ENCODE results near the gene FYN. TPM values are rescaled to one million over a fixed set of nuclear protein-coding genes. Genes with fewer than 3 reads are reported as not detected.

The FYN gene
- total and polyA plus RNA-seq, 2 of the 4 experiments (the other 2 are of a cell fraction): 30.8 to 36.4 TPM

- no peak overlapping the region for H4K5ac ChIP-seq (ENCODE audit: low read depth, low read length)
- peaks cover 9% of the 10 kb centered on the region for H3K9me1 ChIP-seq (ENCODE audit: insufficient read depth, low read length)
- H2BK20ac ChIP-seq (ENCODE audit: low read depth, low read length): no peak overlapping the region
- POLR2A ChIA-PET (ENCODE audit: unreplicated experiment): no interaction called here
- H4K20me1 ChIP-seq (ENCODE audit: insufficient read depth, low read length): no peaks in the 10 kb centered on the region
- no peak overlapping the region for H2AK5ac ChIP-seq (ENCODE audit: low read depth, low read length)
- no peak overlapping the region for H2AFZ ChIP-seq (replicated peaks; ENCODE audit: low read length, poor library complexity)
- DNase-seq (no peak), ATAC-seq (ENCODE audit: low read depth) (no peak)
- H3K4me3 ChIP-seq (ENCODE audit: insufficient read depth, low read depth, low read length): no peak overlapping the region
- dilution Hi-C loops (cut with HindIII; ENCODE audit: low sequenced_read_pairs, unreplicated experiment) (no loop called here), in situ Hi-C loops (cut with MboI; ENCODE audit: low sequenced_read_pairs) (no loop called here), intact Hi-C loops (cut with micrococcal nuclease) (no loop called here)
- no peak overlapping the region for H3K23ac ChIP-seq (ENCODE audit: low read depth, low read length)
- peaks cover 2% of the 10 kb centered on the region; the same call in 1 of the 2 replicates for H3K4me1 ChIP-seq (ENCODE audit: control insufficient read depth, insufficient read depth, low read length)
- no CpG with 5 or more reads among the region's 3 CpGs for WGBS, 2 experiments (ENCODE audit: extremely low coverage in 2 of 2, insufficient read length in 1 of 2)
- no peaks in the 10 kb centered on the region for H3K27me3 ChIP-seq (ENCODE audit: control insufficient read depth, insufficient read depth, low read length)
- H3K4ac ChIP-seq (ENCODE audit: low read depth, low read length): no peak overlapping the region
- H3K79me1 ChIP-seq (ENCODE audit: low read depth in 1 of 2, low read length in 2 of 2): peaks cover 9 to 19% of the 10 kb centered on the region in 2 experiments; a peak in 3 of 4 replicates
- no peak overlapping the region for H3K56ac ChIP-seq (ENCODE audit: extremely low read depth, insufficient read depth, low read length)
- no peak for TF ChIP-seq MAFK (IDR thresholded peaks at IDR 0.05; ENCODE audit: low read depth, low read length)
- no peak for TF ChIP-seq CTCF (conservative IDR thresholded peaks at IDR 0.05; ENCODE audit: low read depth, low read length)
- TF ChIP-seq ELK1 (IDR thresholded peaks at IDR 0.05; ENCODE audit: borderline replicate concordance, low read depth, low read length): no peak
- no peak for TF ChIP-seq SMC3 (IDR thresholded peaks at IDR 0.05; ENCODE audit: low read depth, low read length)
- TF ChIP-seq CEBPB (IDR thresholded peaks at IDR 0.05; ENCODE audit: low read depth, low read length): no peak
- TF ChIP-seq, protein P1, sequence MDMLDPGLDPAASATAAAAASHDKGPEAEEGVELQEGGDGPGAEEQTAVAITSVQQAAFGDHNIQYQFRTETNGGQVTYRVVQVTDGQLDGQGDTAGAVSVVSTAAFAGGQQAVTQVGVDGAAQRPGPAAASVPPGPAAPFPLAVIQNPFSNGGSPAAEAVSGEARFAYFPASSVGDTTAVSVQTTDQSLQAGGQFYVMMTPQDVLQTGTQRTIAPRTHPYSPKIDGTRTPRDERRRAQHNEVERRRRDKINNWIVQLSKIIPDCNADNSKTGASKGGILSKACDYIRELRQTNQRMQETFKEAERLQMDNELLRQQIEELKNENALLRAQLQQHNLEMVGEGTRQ (IDR thresholded peaks at IDR 0.05; ENCODE audit: low read depth, low read length): no peak
- TF ChIP-seq RFX5 (IDR thresholded peaks at IDR 0.05; ENCODE audit: low read depth, low read length): no peak
- no peak for TF ChIP-seq POLR2A (IDR thresholded peaks at IDR 0.05; ENCODE audit: low read depth, low read length)
- no peak for TF ChIP-seq CHD1 (IDR thresholded peaks at IDR 0.05; ENCODE audit: low read depth, low read length)
- no peak for TF ChIP-seq MAZ (IDR thresholded peaks at IDR 0.05; ENCODE audit: borderline replicate concordance, low read depth, low read length)
- TF ChIP-seq FOS (IDR thresholded peaks at IDR 0.05; ENCODE audit: low read depth, low read length): no peak
- TF ChIP-seq MXI1 (IDR thresholded peaks at IDR 0.05; ENCODE audit: borderline replicate concordance, low read depth, low read length): no peak
- no peak for TF ChIP-seq RAD21 (IDR thresholded peaks at IDR 0.05; ENCODE audit: low read length)
- TF ChIP-seq NFE2L2 (IDR thresholded peaks at IDR 0.05; ENCODE audit: low read depth, low read length): no peak
- TF ChIP-seq BHLHE40 (IDR thresholded peaks at IDR 0.05; ENCODE audit: low read depth, low read length): no peak
- no peak for TF ChIP-seq RCOR1 (IDR thresholded peaks at IDR 0.05; ENCODE audit: insufficient replicate concordance, low read length)
- no peak overlapping the region for H3K18ac ChIP-seq (ENCODE audit: low read depth, low read length)
- CTCF ChIA-PET: interaction anchor here (1.1 to 1.2 kb wide), 2 partner anchors 9 to 13 kb away, joined by 3 read pairs; no protein-coding TSS in a partner anchor
- no peaks in the 10 kb centered on the region for H3K36me3 ChIP-seq (ENCODE audit: control insufficient read depth, insufficient read depth, low read length)
- no peak overlapping the region for H2BK5ac ChIP-seq (ENCODE audit: low read depth, low read length, poor library complexity, severe bottlenecking)
- H4K8ac ChIP-seq (ENCODE audit: low read depth in 2 of 2, low read length in 2 of 2): no peak overlapping the region
- BruUV-seq (replicated peaks): no TSS peak
- H3K9ac ChIP-seq (ENCODE audit: low read depth, low read length): no peak overlapping the region
- H3K14ac ChIP-seq (replicated peaks; ENCODE audit: low read depth, low read length): no peak overlapping the region
- no peak overlapping the region for H3K4me2 ChIP-seq (ENCODE audit: low read depth, low read length)
- no peak overlapping the region for H2AK9ac ChIP-seq (replicated peaks; ENCODE audit: low read depth, low read length, poor library complexity)
- H2BK120ac ChIP-seq (ENCODE audit: low read depth, low read length): no peak overlapping the region
- H3K9me3 ChIP-seq (ENCODE audit: control insufficient read depth, insufficient read depth, low read length): no peaks in the 10 kb centered on the region
- no peak overlapping the region for H2BK15ac ChIP-seq (ENCODE audit: low read depth, low read length)
- no peak overlapping the region for H4K91ac ChIP-seq (ENCODE audit: insufficient read depth, low read depth, low read length)
- no peak overlapping the region for H3K27ac ChIP-seq (ENCODE audit: insufficient read depth, low read length)
Observed at GRCh38 chr6:111748231-111748647, 125.0 kb downstream of the FYN start.

Data from IMR-90 (cell line).